ENCODE results near the gene APOO.

DNA sequence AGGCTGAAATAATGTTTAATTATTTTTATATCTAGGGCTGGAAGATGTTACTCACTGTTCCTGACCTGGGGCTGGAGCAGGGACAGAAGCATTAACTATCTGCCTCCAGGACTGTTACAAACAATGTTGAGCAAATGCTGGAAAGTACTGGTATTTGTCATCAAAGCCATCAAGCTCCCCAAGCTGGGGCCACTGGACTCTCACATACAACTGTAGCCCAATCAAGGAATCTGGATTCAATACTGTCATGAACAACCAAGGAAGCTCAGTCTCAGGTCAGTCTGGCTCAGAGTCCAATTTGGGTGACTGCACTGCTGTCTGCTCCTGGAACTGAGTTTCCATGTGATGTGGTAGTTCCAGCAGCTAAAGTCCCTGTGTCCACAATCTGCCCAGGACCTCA is 50.4 kb downstream of the APOO start:
- TF ChIP-seq CTCF (IDR thresholded peaks at IDR 0.05) (no peak), POLR2A (IDR thresholded peaks at IDR 0.05) (no peak), POLR2AphosphoS5 (IDR thresholded peaks at IDR 0.05; ENCODE audit: insufficient read depth in 1 of 2, low read depth in 1 of 2) (no peak)

All from vagina (tissue), 2 donors.